OCI-LY7 (cell line): ENCODE results near the gene ATP6V0D1. TPM values are rescaled to one million over a fixed set of nuclear protein-coding genes. Genes with fewer than 3 reads are reported as not detected.

Experiments
- BruUV-seq: library from RNA; stranded (reverse); fragments of 400-500 nt; replicated peaks from 2 replicates; lab custom pipeline; 2021; lab: Mats Ljungman, UMichigan
- CTCF ChIA-PET: fragments of 300-600 bp; sonication (Branson Sonifier 250); formaldehyde crosslinking; loops from one replicate; lab custom pipeline; 2022; ENCODE audit warnings: antibody characterized with exemption; ENCODE audit not compliant: unreplicated experiment; lab: Charles Lee
- POLR2A ChIA-PET: fragments of 300-600 bp; sonication (Branson Sonifier 250); formaldehyde crosslinking; loops from one replicate; lab custom pipeline; 2022; ENCODE audit warnings: antibody characterized with exemption; lab: Charles Lee
- DNase-seq: peaks from one replicate; pipeline ENCODE4 v3.0.0-alpha.2; 2015; ENCODE audit warnings: low spot score
- H2AFZ ChIP-seq: fragments of 200-600 bp; sonication (generic), shearing (Covaris generic); 2 replicates; pipeline ENCODE4 v1.6.1; 2014; ENCODE audit warnings: mild to moderate bottlenecking, antibody characterized with exemption, low read length, moderate library complexity
- H3K27ac ChIP-seq: fragments of 200-600 bp; sonication (generic); 2 replicates; pipeline ENCODE4 v1.5.1; 2014; ENCODE audit warnings: mixed run types, low read depth, mild to moderate bottlenecking, moderate library complexity, low read length, inconsistent platforms; ENCODE audit not compliant: poor library complexity, severe bottlenecking
- H3K36me3 ChIP-seq: fragments of 200-600 bp; sonication (generic); 2 replicates; pipeline ENCODE4 v1.6.1; 2014; ENCODE audit warnings: mild to moderate bottlenecking, antibody characterized with exemption, low read length, moderate library complexity, mixed read lengths; ENCODE audit not compliant: insufficient read depth
- H3K4me1 ChIP-seq: fragments of 200-600 bp; sonication (generic); 2 replicates; pipeline ENCODE4 v1.5.1; 2014; ENCODE audit warnings: mild to moderate bottlenecking, low read length; ENCODE audit not compliant: insufficient read depth, poor library complexity, severe bottlenecking
- H3K4me2 ChIP-seq: fragments of 200-600 bp; sonication (generic); 2 replicates; pipeline ENCODE4 v1.6.1; 2014; ENCODE audit warnings: mild to moderate bottlenecking, low read length
- H3K4me3 ChIP-seq: fragments of 200-600 bp; sonication (generic); 2 replicates; pipeline ENCODE4 v1.5.1; 2014; ENCODE audit warnings: mild to moderate bottlenecking, low read depth, low read length; ENCODE audit not compliant: poor library complexity, severe bottlenecking
- H3K79me2 ChIP-seq: fragments of 200-600 bp; sonication (generic); 2 replicates; pipeline ENCODE4 v1.6.1; 2016; ENCODE audit warnings: low read depth, mild to moderate bottlenecking, low read length, moderate library complexity, mixed read lengths; ENCODE audit not compliant: insufficient read depth
- H3K9me2 ChIP-seq: fragments of 200-600 bp; sonication (generic); 2 replicates; pipeline ENCODE4 v1.6.1; 2016; ENCODE audit warnings: mild to moderate bottlenecking, low read length, mixed read lengths; ENCODE audit not compliant: insufficient read depth
- H3K9me3 ChIP-seq: fragments of 200-600 bp; sonication (generic); 2 replicates; pipeline ENCODE4 v1.6.1; 2014; ENCODE audit warnings: mild to moderate bottlenecking, mixed run types, low read length, mixed read lengths
- H4K20me1 ChIP-seq: fragments of 200-600 bp; sonication (generic); 2 replicates; pipeline ENCODE4 v1.6.1; 2014; ENCODE audit warnings: mild to moderate bottlenecking, antibody characterized with exemption, low read length, moderate library complexity, mixed read lengths; ENCODE audit not compliant: insufficient read depth
- CTCF ChIP-seq: fragments of 200-600 bp; sonication (generic); conservative IDR thresholded peaks from 2 replicates; pipeline ENCODE4 v1.5.1; 2014; ENCODE audit warnings: mild to moderate bottlenecking, antibody characterized with exemption, low read length, moderate library complexity, mixed read lengths
- EZH2phosphoT487 ChIP-seq: fragments of 200-600 bp; sonication (generic); IDR thresholded peaks from 2 replicates; pipeline ENCODE4 v1.6.1; 2018; ENCODE audit warnings: low read depth, borderline replicate concordance, mild to moderate bottlenecking, mixed run types, antibody characterized with exemption, low read length, moderate library complexity, mixed read lengths
- intact Hi-C: fragments of 100-400 bp; cut with micrococcal nuclease; formaldehyde crosslinking; loops from one replicate; pipeline ENCODE4 v1.10.0; 2022; ENCODE audit not compliant: unreplicated experiment
- total RNA-seq, 2 experiments: library from RNA; depleted of rRNA in 1 of 2; stranded (reverse); fragments of >200 nt in 1 of 2; shearing (Covaris generic) in 1 of 2; gene quantifications; 2 replicates each; pipeline ENCODE4 v1.2.3, GENCODE V29; 2014 to 2022

ATP6V0D1 gene
- total RNA-seq, 2 experiments from 2014 or later, result 24.4 to 38.0 TPM

- Histone ChIP-seq H3K4me3 (no peak overlapping the region), H3K9me3 (no peaks in the 10 kb centered on the region), H3K4me2 (peak overlapping the region; percentile 95; the same call in 1 of the 2 replicates), H3K36me3 (peaks cover 13% of the 10 kb centered on the region), H2AFZ (no peak overlapping the region), H3K9me2 (no peaks in the 10 kb centered on the region), H3K27ac (no peak overlapping the region), H3K79me2 (peaks cover 33% of the 10 kb centered on the region; the same call in 1 of the 2 replicates), H3K4me1 (peaks cover 62% of the 10 kb centered on the region), H4K20me1 (no peaks in the 10 kb centered on the region)
- TF ChIP-seq CTCF, result no peak
- TF ChIP-seq EZH2phosphoT487, result no peak
- no TSS peak for BruUV-seq
- CTCF ChIA-PET, result no interaction called here
- intact Hi-C loops, result no loop called here
- POLR2A ChIA-PET, result interaction anchor here (0.6 to 3.7 kb wide), 3 partner anchors 33 to 987 kb away, joined by 4 to 23 read pairs (median 5); no protein-coding TSS in a partner anchor
- DNase-seq, result no peak
Measured at GRCh38 chr16:67483731-67484525, 3.0 kb upstream of the ATP6V0D1 start.

- Histone ChIP-seq H3K9me3 (no peaks in the 10 kb centered on the region), H2AFZ (peak within 1 kb of the TSS; percentile 60; the same call in 1 of the 2 replicates), H4K20me1 (no peaks in the 10 kb centered on the region), H3K4me2 (peak within 1 kb of the TSS; percentile 95), H3K27ac (peak within 1 kb of the TSS; percentile 72), H3K4me3 (peak within 1 kb of the TSS; percentile 88), H3K4me1 (peaks cover 56% of the 10 kb centered on the region), H3K79me2 (peaks cover 36% of the 10 kb centered on the region; the same call in 1 of the 2 replicates), H3K9me2 (no peaks in the 10 kb centered on the region), H3K36me3 (peaks cover 13% of the 10 kb centered on the region)
- BruUV-seq, result no TSS peak
- no peak for DNase-seq
- no peak for TF ChIP-seq CTCF
- no peak for TF ChIP-seq EZH2phosphoT487
- ChIA-PET CTCF (no interaction called here), POLR2A (interaction anchor here (0.6 to 3.7 kb wide), 3 partner anchors 31 to 987 kb away, joined by 5 to 23 read pairs (median 21); no protein-coding TSS in a partner anchor)
- intact Hi-C loops, result no loop called here
Measured at GRCh38 chr16:67483150-67483549, 2.2 kb upstream of the ATP6V0D1 start, which contains the start of gene AGRP. TSS of gene AGRP (minus strand) at chr16:67483547. CDS start at chr16:67483398, 149 bp downstream.
